Brain microvascular endothelial cell (primary cell): ENCODE results near the gene EXD1.

Experiments used
- DNase-seq: peaks from one replicate; pipeline ENCODE4 v3.0.0-alpha.2; 2020
- H3K27ac ChIP-seq: fragments of 250-450 bp; sonication (Bioruptor Pico); 2 replicates; pipeline ENCODE4 v1.5.1; 2020; ENCODE audit warnings: mild to moderate bottlenecking, moderate library complexity
- H3K27me3 ChIP-seq: fragments of 250-450 bp; sonication (Bioruptor Pico); replicated peaks from 2 replicates; pipeline ENCODE4 v1.5.1; 2020; ENCODE audit warnings: mild to moderate bottlenecking
- H3K36me3 ChIP-seq: fragments of 250-450 bp; sonication (Bioruptor Pico); replicated peaks from 2 replicates; pipeline ENCODE4 v1.5.1; 2020; ENCODE audit warnings: mild to moderate bottlenecking
- H3K4me3 ChIP-seq: 2 replicates; pipeline ENCODE4 v1.5.1; 2011; ENCODE audit warnings: low read depth, mild to moderate bottlenecking, control low read depth, low read length, moderate library complexity
- CTCF ChIP-seq: IDR thresholded peaks from 2 replicates; pipeline ENCODE4 v1.5.1; 2011; ENCODE audit warnings: low read depth, mild to moderate bottlenecking, moderate library complexity, low read length, control low read depth, inconsistent platforms; ENCODE audit errors: missing control alignments
- in situ Hi-C: cut with HindIII; loops from 2 replicates; pipeline ENCODE4 v1.10.0; 2017; ENCODE audit warnings: low sequenced_read_pairs, low pct_ligation_motif_present

The EXD1 gene

DNA sequence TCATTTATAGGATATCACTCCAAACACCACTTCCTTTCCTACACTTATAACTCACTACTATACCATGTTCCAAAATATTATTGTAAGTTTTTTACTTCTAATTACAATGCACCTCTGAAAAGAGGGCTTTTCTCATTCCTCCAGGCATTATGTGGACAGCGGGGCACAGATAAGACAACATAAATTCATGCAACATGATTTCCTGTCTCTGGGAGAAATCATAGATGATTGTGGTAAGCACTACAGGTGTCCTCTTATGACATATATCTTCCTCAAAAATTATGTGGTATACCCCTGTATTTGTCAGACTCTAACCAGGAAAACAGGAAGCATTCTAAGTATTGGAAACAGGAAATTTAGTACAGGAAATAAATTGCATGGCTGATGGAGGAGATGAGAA, 68.8 kb downstream of the EXD1 start:
- in situ Hi-C loops, result no loop called here
- Histone ChIP-seq H3K36me3 (no peaks in the 10 kb centered on the region), H3K4me3 (no peak overlapping the region), H3K27me3 (no peaks in the 10 kb centered on the region), H3K27ac (peak overlapping the region; percentile 11)
- TF ChIP-seq CTCF, result no peak
- DNase-seq, result no peak

DNA sequence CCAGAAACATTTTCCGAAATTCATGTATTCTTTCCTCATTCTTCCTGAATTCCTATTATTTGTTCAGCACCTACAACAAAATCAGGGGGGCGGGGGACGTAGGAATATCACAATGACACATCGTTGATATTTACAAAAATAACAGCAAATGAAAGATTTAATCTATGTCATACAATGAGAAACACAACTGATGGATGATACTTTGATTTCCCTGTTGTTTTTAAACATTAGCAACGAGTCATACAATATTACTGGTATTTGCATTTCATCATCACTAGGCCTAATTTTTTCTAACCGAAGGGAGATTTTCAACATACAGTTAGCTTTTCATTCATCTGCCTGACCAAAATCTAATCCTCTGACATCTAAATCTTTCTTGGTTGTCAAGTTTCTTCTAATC, 69.2 kb downstream of the EXD1 start:
- DNase-seq, result no peak

GRCh38 chr15:41160639-41161315, 69.8 kb downstream of the EXD1 start:
- no peak for DNase-seq
- TF ChIP-seq CTCF, result no peak
- no peak overlapping the region for H3K4me3 ChIP-seq
- H3K27ac ChIP-seq, result no peak overlapping the region
- H3K27me3 ChIP-seq, result no peaks in the 10 kb centered on the region
- no peaks in the 10 kb centered on the region for H3K36me3 ChIP-seq
- in situ Hi-C loops, result no loop called here

More for the DNA sequence above, 69.2 kb downstream of the EXD1 start:
- Histone ChIP-seq H3K4me3 (no peak overlapping the region), H3K27me3 (no peaks in the 10 kb centered on the region), H3K27ac (peak overlapping the region; percentile 11), H3K36me3 (no peaks in the 10 kb centered on the region)
- in situ Hi-C loops, result no loop called here
- TF ChIP-seq CTCF, result no peak

- no peak for DNase-seq
- H3K27me3 ChIP-seq, result no peaks in the 10 kb centered on the region
- H3K4me3 ChIP-seq, result no peak overlapping the region
- in situ Hi-C loops, result no loop called here
- H3K36me3 ChIP-seq, result no peaks in the 10 kb centered on the region
- no peak for TF ChIP-seq CTCF
- H3K27ac ChIP-seq, result no peak overlapping the region
These were observed 76.1 kb downstream of the EXD1 start for GRCh38 chr15:41154412-41154811.

- TF ChIP-seq CTCF, result no peak
- in situ Hi-C loops, result no loop called here
- H3K36me3 ChIP-seq, result no peaks in the 10 kb centered on the region
- no peak overlapping the region for H3K27ac ChIP-seq
- no peak overlapping the region for H3K4me3 ChIP-seq
- H3K27me3 ChIP-seq, result no peaks in the 10 kb centered on the region
- DNase-seq, result no peak
These were observed 76.8 kb downstream of the EXD1 start for GRCh38 chr15:41153733-41154132.

DNA sequence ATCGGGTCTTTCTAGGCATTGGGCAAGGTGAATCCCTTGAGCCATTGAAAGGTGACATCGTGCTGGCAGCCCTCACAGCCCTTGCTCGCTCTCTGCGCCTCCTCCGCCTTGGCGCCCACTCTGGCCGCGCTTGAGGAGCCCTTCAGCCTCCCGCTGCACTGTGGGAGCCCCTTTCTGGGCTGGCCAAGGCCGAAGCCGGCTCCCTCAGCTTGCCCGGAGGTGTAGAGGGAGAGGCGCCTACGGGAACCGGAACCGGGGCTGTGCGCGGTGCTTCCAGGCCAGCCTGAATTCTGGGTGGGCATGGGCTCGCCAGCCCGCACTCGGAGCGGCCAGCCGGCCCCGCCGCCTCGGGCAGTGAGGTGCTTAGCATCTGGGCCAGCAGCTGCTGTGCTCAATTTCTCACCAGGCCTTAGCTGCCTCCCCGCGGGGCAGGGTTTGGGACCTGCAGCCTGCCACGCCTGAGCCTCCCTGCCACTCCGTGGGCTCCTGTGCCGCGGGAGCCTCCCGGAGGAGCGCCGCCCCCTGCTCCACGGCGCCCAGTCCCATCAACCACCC, 79.0 kb downstream of the EXD1 start:
- no peak for DNase-seq
- in situ Hi-C loops, result no loop called here
- H3K27me3 ChIP-seq, result no peaks in the 10 kb centered on the region
- H3K4me3 ChIP-seq, result no peak overlapping the region
- no peaks in the 10 kb centered on the region for H3K36me3 ChIP-seq
- no peak overlapping the region for H3K27ac ChIP-seq
- TF ChIP-seq CTCF, result no peak
